Rectal smooth muscle tissue (tissue), 1 donor: ENCODE results near the gene ACOX3.

Experiments
- H3K27ac ChIP-seq: one replicate; pipeline ENCODE4 v1.7.0; 2013; ENCODE audit warnings: low read depth, low read length, inconsistent platforms
- H3K27me3 ChIP-seq: one replicate; pipeline ENCODE4 v1.7.0; 2013; ENCODE audit warnings: low read length; ENCODE audit not compliant: control insufficient read depth, insufficient read depth
- H3K36me3 ChIP-seq: one replicate; pipeline ENCODE4 v1.7.0; 2013; ENCODE audit warnings: low read length; ENCODE audit not compliant: control insufficient read depth, insufficient read depth
- H3K4me1 ChIP-seq: one replicate; pipeline ENCODE4 v1.7.0; 2013; ENCODE audit warnings: low read length; ENCODE audit not compliant: control insufficient read depth, insufficient read depth
- H3K4me3 ChIP-seq: one replicate; pipeline ENCODE4 v1.7.0; 2013; ENCODE audit warnings: low read length
- H3K9ac ChIP-seq: one replicate; pipeline ENCODE4 v1.7.0; 2013; ENCODE audit warnings: low read length

ACOX3 gene

GRCh38 chr4:8333726-8334460 lies 106.6 kb downstream of the ACOX3 start:
- no peak overlapping the region for H3K9ac ChIP-seq
- no peaks in the 10 kb centered on the region for H3K4me1 ChIP-seq
- H3K27ac ChIP-seq: no peak overlapping the region
- H3K27me3 ChIP-seq: no peaks in the 10 kb centered on the region
- H3K36me3 ChIP-seq: no peaks in the 10 kb centered on the region
- H3K4me3 ChIP-seq: no peak overlapping the region

DNA sequence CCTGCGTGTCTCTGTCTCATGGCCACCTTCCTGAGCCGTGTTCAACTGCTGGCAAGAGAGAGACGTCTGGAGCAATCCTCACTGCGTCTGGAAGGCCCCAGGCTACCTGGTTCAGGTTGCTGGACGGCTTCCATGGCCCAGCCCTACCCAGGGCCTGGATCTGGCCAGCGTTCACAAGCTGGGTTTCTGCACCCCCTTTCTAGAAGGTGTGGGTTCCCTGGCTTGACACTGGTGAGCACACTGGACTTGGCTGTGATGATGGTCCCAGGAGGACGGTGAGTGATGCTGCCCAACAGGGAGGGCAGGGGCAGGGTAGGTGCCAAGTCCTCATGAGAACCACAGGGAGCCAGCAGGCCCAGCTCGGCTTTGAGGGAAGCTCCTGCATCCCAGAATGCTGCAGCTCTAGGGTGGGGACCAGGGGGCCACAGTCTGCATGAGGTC lies 107.6 kb downstream of the ACOX3 start:
- Histone ChIP-seq H3K27me3 (no peaks in the 10 kb centered on the region), H3K4me3 (no peak overlapping the region), H3K9ac (no peak overlapping the region), H3K27ac (no peak overlapping the region), H3K4me1 (no peaks in the 10 kb centered on the region), H3K36me3 (no peaks in the 10 kb centered on the region)

DNA sequence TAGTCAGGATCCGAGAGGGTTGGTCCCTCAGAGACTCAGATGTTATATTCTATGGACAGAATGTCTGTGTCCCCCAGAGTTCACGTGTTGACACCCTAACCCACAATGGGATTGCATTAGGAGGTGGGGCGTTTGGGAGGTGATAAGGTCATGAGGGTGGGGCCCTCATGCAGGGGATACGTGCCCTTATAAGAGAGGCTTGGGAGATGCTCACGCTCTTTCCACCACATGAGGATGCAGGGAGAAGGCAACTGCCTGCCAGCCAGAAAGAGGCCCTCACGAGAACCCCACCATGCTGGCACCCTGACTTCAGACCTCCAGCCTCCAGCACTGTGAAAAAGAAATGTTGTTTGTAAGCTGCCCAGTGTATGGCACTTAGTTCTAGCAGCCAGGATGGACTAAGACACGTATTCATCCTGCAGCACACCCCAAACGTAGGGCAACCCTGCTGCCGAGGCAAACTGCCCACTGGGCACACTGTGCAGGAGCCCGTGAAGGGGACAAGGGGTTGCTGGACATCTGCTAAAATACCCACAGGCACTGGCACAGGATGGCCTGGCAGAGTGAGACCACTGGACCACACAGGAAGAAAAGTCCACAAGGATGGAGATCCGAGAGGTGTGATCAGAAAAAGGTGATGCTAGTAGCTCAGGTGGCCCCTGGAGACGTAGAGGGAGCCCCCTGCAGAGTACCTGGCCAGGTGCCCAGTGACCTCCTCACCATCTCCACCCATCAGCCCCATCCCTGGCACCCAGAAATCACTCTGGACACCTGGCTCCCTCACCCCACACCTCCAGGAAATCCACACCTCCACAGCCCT lies 108.3 kb downstream of the ACOX3 start:
- no peaks in the 10 kb centered on the region for H3K27me3 ChIP-seq
- H3K36me3 ChIP-seq: no peaks in the 10 kb centered on the region
- no peak overlapping the region for H3K27ac ChIP-seq
- H3K4me3 ChIP-seq: no peak overlapping the region
- no peak overlapping the region for H3K9ac ChIP-seq
- H3K4me1 ChIP-seq: no peaks in the 10 kb centered on the region

DNA sequence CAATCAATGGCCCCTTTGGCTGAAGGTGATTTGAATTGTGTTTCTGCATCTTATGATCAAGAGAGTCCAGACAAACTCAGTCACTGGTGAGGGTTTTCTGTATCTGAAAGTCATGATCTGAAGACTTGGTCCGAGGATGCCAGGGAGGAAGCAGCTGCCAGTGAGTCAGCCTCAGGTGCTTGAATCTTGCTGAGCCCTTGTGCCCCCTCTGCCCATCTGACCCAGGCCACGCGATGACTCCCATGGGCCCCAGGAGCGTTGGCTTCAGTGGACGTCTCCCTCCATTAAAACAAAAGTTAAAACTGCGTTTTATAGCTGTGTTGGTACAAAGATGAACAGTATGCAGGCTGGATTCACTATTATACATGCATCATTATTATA lies 109.0 kb downstream of the ACOX3 start:
- H3K4me3 ChIP-seq: no peak overlapping the region
- no peaks in the 10 kb centered on the region for H3K4me1 ChIP-seq
- H3K36me3 ChIP-seq: no peaks in the 10 kb centered on the region
- H3K9ac ChIP-seq: no peak overlapping the region
- H3K27me3 ChIP-seq: no peaks in the 10 kb centered on the region
- no peak overlapping the region for H3K27ac ChIP-seq

GRCh38 chr4:8330821-8331574 lies 109.5 kb downstream of the ACOX3 start:
- Histone ChIP-seq H3K36me3 (no peaks in the 10 kb centered on the region), H3K9ac (no peak overlapping the region), H3K4me1 (no peaks in the 10 kb centered on the region), H3K4me3 (no peak overlapping the region), H3K27ac (no peak overlapping the region), H3K27me3 (no peaks in the 10 kb centered on the region)

DNA sequence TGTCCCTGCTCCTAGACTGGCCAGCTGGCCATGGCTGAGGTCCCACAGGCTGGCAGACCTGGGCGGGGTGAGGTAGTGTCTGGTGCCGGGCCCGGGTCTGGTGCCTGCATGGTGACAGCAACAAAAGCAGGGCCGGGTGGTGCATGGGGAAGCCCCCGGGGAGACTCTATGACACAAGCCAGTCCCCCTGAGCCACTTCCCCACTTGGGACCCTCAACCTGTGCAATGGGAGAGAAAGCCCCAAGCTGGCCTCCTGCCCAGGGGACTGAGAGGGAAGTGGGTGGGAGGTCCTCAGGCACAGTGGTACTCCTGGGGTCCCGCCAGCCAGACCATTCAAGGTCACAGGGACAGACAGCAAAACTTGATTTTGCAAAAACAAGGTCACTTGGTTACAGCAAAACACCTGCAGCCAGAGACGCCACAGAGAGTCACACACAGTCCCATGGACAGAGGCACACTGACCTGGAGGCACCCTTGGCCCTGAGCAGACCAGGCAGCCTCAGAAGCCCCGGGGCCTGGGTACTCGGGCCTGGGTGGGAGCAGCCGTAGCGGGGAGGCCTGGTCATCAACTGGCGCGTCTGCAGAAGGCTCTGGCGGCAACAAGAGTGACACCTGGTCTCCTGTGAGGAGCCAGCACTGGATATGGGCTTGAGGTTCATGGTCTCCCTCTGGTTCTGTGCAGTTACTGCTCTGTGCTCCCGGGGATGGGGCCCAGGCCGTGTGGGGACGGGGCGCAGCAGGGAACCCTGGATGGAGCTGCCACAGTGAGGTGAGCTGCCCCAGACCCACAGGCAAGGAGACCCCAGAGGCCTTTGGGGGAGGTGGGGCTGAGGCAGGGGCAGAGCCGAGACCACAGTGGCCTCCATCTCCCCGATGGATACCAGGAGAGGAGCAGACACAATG lies 110.4 kb downstream of the ACOX3 start:
- H3K27ac ChIP-seq: no peak overlapping the region
- no peak overlapping the region for H3K4me3 ChIP-seq
- no peaks in the 10 kb centered on the region for H3K27me3 ChIP-seq
- H3K4me1 ChIP-seq: no peaks in the 10 kb centered on the region
- no peak overlapping the region for H3K9ac ChIP-seq
- H3K36me3 ChIP-seq: no peaks in the 10 kb centered on the region

GRCh38 chr4:8329560-8329858 lies 111.0 kb downstream of the ACOX3 start:
- H3K9ac ChIP-seq: no peak overlapping the region
- no peaks in the 10 kb centered on the region for H3K27me3 ChIP-seq
- H3K4me1 ChIP-seq: no peaks in the 10 kb centered on the region
- no peaks in the 10 kb centered on the region for H3K36me3 ChIP-seq
- H3K27ac ChIP-seq: no peak overlapping the region
- no peak overlapping the region for H3K4me3 ChIP-seq

DNA sequence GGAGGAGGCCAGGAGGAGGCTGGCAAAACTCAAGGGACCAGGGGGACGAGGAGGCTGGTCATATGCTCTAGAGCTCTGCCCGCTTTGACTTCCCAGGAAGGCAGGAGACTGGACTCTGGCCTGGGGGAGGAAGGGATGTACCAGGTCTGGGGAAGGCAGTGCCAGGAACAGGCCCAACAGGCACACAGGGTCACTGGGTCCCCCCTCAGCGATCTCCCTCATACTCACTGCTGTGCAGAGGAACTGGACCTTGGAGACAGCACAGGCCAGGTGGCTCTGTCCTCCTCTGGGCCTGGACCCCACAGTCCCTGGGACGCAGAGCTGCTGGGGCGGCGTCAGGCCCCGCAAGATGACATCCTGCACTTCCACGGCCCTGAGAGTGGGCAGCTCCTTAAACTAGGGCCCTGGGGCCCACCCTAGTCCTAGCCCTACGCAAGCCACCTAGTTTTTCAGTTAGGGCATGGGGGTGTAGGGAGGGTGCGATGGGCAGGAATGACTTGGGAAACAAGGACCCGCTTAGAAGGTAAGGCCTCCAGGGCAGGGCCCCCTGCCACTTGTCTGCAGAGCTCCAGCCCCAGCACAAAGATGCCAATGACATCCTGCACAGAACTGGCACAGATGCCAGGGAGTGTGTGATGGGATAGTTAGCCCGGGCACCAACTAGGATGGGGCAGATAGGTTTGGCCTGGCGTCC lies 111.5 kb downstream of the ACOX3 start:
- no peaks in the 10 kb centered on the region for H3K4me1 ChIP-seq
- no peak overlapping the region for H3K4me3 ChIP-seq
- H3K27ac ChIP-seq: no peak overlapping the region
- no peak overlapping the region for H3K9ac ChIP-seq
- H3K27me3 ChIP-seq: no peaks in the 10 kb centered on the region
- H3K36me3 ChIP-seq: no peaks in the 10 kb centered on the region

GRCh38 chr4:8328456-8328855 lies 112.1 kb downstream of the ACOX3 start:
- no peaks in the 10 kb centered on the region for H3K36me3 ChIP-seq
- H3K4me1 ChIP-seq: no peaks in the 10 kb centered on the region
- no peaks in the 10 kb centered on the region for H3K27me3 ChIP-seq
- no peak overlapping the region for H3K27ac ChIP-seq
- H3K9ac ChIP-seq: no peak overlapping the region
- no peak overlapping the region for H3K4me3 ChIP-seq

GRCh38 chr4:8326206-8326605 lies 114.3 kb downstream of the ACOX3 start:
- Histone ChIP-seq H3K27me3 (no peaks in the 10 kb centered on the region), H3K4me3 (no peak overlapping the region), H3K36me3 (no peaks in the 10 kb centered on the region), H3K27ac (no peak overlapping the region), H3K4me1 (no peaks in the 10 kb centered on the region), H3K9ac (no peak overlapping the region)

DNA sequence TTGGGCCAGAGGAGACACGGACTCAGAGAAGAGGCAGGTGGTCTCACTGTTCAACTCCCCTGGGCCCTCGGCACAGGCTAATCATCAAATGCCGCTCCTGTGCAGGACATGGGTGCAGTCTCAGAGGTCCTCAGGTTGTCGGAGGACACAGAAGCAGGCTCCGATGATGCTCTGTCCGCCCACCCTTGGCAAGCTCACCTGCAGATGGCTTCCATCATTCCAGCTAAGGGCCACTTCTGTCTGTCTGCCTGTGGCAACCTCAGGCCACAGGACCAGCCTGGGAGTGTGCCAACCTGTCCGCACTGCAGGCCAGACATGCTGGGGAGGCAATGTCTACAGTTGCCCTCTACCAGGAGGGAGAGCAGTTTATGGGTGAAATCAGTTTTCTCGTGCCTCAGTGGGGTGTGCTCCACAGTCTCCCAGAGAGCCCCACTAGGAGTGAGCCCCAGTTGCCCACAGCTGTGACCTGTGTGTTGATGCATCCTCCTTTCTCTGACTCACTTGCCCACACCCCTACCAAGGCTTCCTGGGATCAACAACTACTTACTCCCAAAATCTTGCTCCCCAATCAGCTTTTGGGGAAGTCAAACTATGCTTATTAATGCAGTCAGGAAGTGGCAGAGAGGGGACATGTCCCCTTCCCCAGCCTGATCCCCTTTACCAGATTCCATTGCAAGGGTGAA lies 115.1 kb downstream of the ACOX3 start:
- H3K4me3 ChIP-seq: no peak overlapping the region
- H3K9ac ChIP-seq: no peak overlapping the region
- H3K36me3 ChIP-seq: no peaks in the 10 kb centered on the region
- H3K27ac ChIP-seq: no peak overlapping the region
- peaks cover 2% of the 10 kb centered on the region for H3K4me1 ChIP-seq
- no peaks in the 10 kb centered on the region for H3K27me3 ChIP-seq
